HepG2 (cell line): Measurements from ENCODE around the gene NCKAP5L. TPM values are rescaled to one million over a fixed set of nuclear protein-coding genes. Genes with fewer than 3 reads are reported as not detected.

Experiments used
- CBX2 ChIP-seq, 2 experiments: fragments of 200-600 bp in 1 of 2; sonication (generic); formaldehyde crosslinking in 1 of 2; IDR thresholded peaks; 2 replicates each; pipeline versions ENCODE4 v1.7.0 to v1.8.1; 2018 to 2022; ENCODE audit warnings: low read depth in 2 of 2, low read length in 1 of 2, mild to moderate bottlenecking in 1 of 2, missing genetic modification reagents in 1 of 2
- GLMP ChIP-seq: sonication (generic); formaldehyde crosslinking; IDR thresholded peaks from 2 replicates; pipeline ENCODE4 v1.9.0; 2021; ENCODE audit warnings: missing genetic modification reagents, mild to moderate bottlenecking, borderline replicate concordance
- HNF4G ChIP-seq, 2 experiments: sonication (generic) in 1 of 2; formaldehyde crosslinking in 1 of 2; IDR thresholded peaks; 2 replicates each; pipeline versions ENCODE4 v1.4.0 to v1.6.1; 2011 to 2020; ENCODE audit warnings: borderline replicate concordance in 2 of 2, low read depth in 2 of 2, mild to moderate bottlenecking in 2 of 2, low read length in 1 of 2, missing genetic modification reagents in 1 of 2, moderate library complexity in 1 of 2
- KDM4B ChIP-seq: sonication (generic); formaldehyde crosslinking; IDR thresholded peaks from 2 replicates; pipeline ENCODE4 v1.4.0; 2020; ENCODE audit warnings: missing genetic modification reagents
- KLF16 ChIP-seq, 2 experiments: sonication (generic) in 1 of 2; formaldehyde crosslinking in 1 of 2; IDR thresholded peaks; 2 replicates each; pipeline versions ENCODE4 v1.6.1 to v1.8.0; 2016 to 2023; ENCODE audit warnings: missing genetic modification reagents in 2 of 2, missing compliant biosample characterization in 1 of 2
- NFAT5 ChIP-seq: sonication (generic); formaldehyde crosslinking; IDR thresholded peaks from 2 replicates; pipeline ENCODE4 v1.4.0; 2020; ENCODE audit warnings: missing genetic modification reagents
- NFIC ChIP-seq: IDR thresholded peaks from 2 replicates; pipeline ENCODE4 v1.6.1; 2012; ENCODE audit warnings: mild to moderate bottlenecking, low read length, inconsistent platforms
- PHF20 ChIP-seq: sonication (generic); formaldehyde crosslinking; IDR thresholded peaks from 2 replicates; pipeline ENCODE4 v1.5.0; 2020; ENCODE audit warnings: mild to moderate bottlenecking, missing genetic modification reagents
- POLR2AphosphoS5 ChIP-seq: IDR thresholded peaks from 2 replicates; pipeline ENCODE4 v1.6.1; 2012; ENCODE audit warnings: low read depth, low read length
- RBM39 ChIP-seq: fragments of 200-400 bp; formaldehyde crosslinking; IDR thresholded peaks from one replicate; pipeline ENCODE4 v1.6.1; 2018; ENCODE audit warnings: antibody characterized with exemption, mild to moderate bottlenecking, low read depth, low read length; ENCODE audit not compliant: poor library complexity, severe bottlenecking
- TERF1 ChIP-seq: sonication (generic); formaldehyde crosslinking; IDR thresholded peaks from 2 replicates; pipeline ENCODE4 v1.8.0; 2022; ENCODE audit warnings: mild to moderate bottlenecking, missing genetic modification reagents, moderate library complexity
- ZNF605 ChIP-seq: sonication (generic); formaldehyde crosslinking; IDR thresholded peaks from 2 replicates; pipeline ENCODE4 v1.8.0; 2022; ENCODE audit warnings: mild to moderate bottlenecking, missing genetic modification reagents
- ZNF609 ChIP-seq: sonication (generic); formaldehyde crosslinking; IDR thresholded peaks from 2 replicates; pipeline ENCODE4 v1.4.0; 2020; ENCODE audit warnings: mild to moderate bottlenecking, missing genetic modification reagents, borderline replicate concordance
- ZNF878 ChIP-seq: sonication (generic); formaldehyde crosslinking; IDR thresholded peaks from 2 replicates; pipeline ENCODE4 v1.8.1; 2023; ENCODE audit warnings: mild to moderate bottlenecking, missing genetic modification reagents, moderate library complexity
- polyA plus RNA-seq, 8 experiments: library from polyadenylated mRNA; depleted of rRNA in 3 of 8; stranded (reverse) in 7 of 8; unstranded in 1 of 8; fragments of >200 nt; fragmentation: Illumina TruSeq in 4 of 8; extraction: Trizol in 4 of 8; gene quantifications; 2 replicates each; pipeline versions ENCODE4 v1.2.1 to v1.2.3, GENCODE V29; 2011 to 2016; ENCODE audit warnings: low read depth in 4 of 8, missing spikeins in 1 of 8, mixed read lengths in 1 of 8; ENCODE audit not compliant: insufficient read depth in 1 of 8
- total RNA-seq, 5 experiments: library from RNA; depleted of rRNA; stranded (reverse); fragments of >200 nt; fragmentation: Illumina TruSeq; extraction: Trizol; gene quantifications; 2 replicates each; pipeline ENCODE4 v1.2.3, GENCODE V29; 2016; ENCODE audit warnings: low read depth in 1 of 5

The NCKAP5L gene
- total and polyA plus RNA-seq, 2 of the 13 experiments (the other 11 are each of a cell fraction or from before 2014, with no cell fraction given), result 4.1 to 9.0 TPM

DNA sequence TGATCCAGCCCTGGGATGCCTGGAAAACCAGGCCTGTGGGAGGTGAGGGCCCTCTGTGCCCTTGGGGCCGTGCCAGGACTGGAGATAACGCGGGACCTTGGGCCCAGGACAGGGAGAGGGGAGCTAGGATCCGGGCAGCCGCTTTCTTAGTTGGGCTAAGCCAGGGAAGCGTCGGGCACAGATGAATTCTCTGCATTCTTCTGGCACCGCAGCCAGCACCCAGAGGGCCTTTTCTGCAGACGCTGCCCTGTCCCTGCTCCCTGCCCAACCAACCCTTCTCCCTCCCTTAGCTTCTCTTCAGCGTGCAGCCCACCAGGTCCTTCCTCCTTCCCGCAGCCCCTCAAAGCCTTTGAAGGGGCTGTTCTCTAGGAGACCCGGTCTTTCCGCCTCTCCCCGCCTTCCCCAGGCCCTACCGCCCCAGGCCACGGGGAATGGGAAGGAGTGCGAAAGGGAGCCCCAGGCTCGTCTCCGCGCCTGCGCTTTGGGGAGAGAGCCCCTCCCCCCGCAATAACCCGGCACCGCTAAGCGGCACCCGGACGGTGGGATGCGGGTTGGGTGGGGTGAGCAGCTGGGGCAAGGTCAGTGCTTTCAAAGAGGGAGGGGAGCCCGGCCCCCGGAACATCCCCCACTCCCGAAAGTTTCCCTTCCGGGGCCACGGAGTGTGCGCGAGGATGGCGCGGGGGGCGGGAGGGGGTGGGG lies 663 bp downstream of the NCKAP5L start (continued):
- TF ChIP-seq ZNF609 (CRISPR knock-in tag) (no peak), HNF4G (IDR thresholded peaks at IDR 0.05; ENCODE audit: borderline replicate concordance, low read depth, low read length) (no peak), HNF4G (CRISPR knock-in tag; IDR thresholded peaks at IDR 0.05; ENCODE audit: borderline replicate concordance, low read depth) (no peak), NFIC (no peak), ZNF605 (CRISPR knock-in tag) (peak; percentile 60; the same call in 1 of the 2 replicates), POLR2AphosphoS5 (peak; percentile 47), KLF16 (CRISPR knock-in tag; IDR thresholded peaks at IDR 0.05) (peak in 1 of 2 experiments; percentile 14; a peak in 1 of 4 replicates), ZNF878 (peak; percentile 26; the same call in 1 of the 2 replicates), PHF20 (peak; percentile 60; the same call in 1 of the 2 replicates), NFAT5 (CRISPR knock-in tag) (no peak), CBX2 (IDR thresholded peaks at IDR 0.05; ENCODE audit: low read depth, low read length) (no peak), CBX2 (CRISPR knock-in tag; IDR thresholded peaks at IDR 0.05; ENCODE audit: low read depth) (no peak), TERF1 (CRISPR knock-in tag) (no peak), GLMP (CRISPR knock-in tag) (no peak), KDM4B (CRISPR knock-in tag) (no peak), RBM39 (peak; percentile 9)
